ENCODE data around the gene STT3B.

STT3B gene

DNA sequence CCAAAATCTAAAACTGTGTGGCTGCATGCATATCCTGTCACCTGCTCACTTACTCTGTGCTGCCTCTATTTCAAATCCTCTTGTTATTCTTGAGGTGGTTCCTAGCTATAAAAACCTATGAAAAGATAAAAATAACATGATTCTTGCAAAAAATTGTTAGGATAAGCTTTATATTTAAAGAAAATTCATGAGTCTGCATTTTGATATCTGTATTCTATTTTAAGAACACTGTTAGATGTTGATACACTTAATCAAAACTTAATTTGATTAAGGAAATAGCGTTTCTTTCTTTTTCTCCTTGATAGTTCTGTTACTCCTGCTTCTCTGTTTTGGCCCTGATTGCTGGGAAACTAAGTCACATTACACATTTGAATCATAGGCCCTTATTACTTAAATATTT is 22.5 kb downstream of the STT3B start:
- TF ChIP-seq POLR2AphosphoS5 (IDR thresholded peaks at IDR 0.05; ENCODE audit: low read depth, low read length) = no peak
- no peak for TF ChIP-seq SIN3A (IDR thresholded peaks at IDR 0.05; ENCODE audit: borderline replicate concordance, insufficient read depth, low read length)
- TF ChIP-seq, protein P1, sequence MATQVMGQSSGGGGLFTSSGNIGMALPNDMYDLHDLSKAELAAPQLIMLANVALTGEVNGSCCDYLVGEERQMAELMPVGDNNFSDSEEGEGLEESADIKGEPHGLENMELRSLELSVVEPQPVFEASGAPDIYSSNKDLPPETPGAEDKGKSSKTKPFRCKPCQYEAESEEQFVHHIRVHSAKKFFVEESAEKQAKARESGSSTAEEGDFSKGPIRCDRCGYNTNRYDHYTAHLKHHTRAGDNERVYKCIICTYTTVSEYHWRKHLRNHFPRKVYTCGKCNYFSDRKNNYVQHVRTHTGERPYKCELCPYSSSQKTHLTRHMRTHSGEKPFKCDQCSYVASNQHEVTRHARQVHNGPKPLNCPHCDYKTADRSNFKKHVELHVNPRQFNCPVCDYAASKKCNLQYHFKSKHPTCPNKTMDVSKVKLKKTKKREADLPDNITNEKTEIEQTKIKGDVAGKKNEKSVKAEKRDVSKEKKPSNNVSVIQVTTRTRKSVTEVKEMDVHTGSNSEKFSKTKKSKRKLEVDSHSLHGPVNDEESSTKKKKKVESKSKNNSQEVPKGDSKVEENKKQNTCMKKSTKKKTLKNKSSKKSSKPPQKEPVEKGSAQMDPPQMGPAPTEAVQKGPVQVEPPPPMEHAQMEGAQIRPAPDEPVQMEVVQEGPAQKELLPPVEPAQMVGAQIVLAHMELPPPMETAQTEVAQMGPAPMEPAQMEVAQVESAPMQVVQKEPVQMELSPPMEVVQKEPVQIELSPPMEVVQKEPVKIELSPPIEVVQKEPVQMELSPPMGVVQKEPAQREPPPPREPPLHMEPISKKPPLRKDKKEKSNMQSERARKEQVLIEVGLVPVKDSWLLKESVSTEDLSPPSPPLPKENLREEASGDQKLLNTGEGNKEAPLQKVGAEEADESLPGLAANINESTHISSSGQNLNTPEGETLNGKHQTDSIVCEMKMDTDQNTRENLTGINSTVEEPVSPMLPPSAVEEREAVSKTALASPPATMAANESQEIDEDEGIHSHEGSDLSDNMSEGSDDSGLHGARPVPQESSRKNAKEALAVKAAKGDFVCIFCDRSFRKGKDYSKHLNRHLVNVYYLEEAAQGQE (IDR thresholded peaks at IDR 0.05; ENCODE audit: insufficient read depth in 1 of 2, low read depth in 2 of 2, low read length in 2 of 2) = no peak
- TF ChIP-seq FOXP2 (optimal IDR thresholded peaks at IDR 0.05; ENCODE audit: borderline replicate concordance, extremely low read depth, extremely low read length, insufficient read depth) = no peak
- TF ChIP-seq TAF1 (IDR thresholded peaks at IDR 0.05; ENCODE audit: borderline replicate concordance, insufficient read depth, low read length) = no peak

DNA sequence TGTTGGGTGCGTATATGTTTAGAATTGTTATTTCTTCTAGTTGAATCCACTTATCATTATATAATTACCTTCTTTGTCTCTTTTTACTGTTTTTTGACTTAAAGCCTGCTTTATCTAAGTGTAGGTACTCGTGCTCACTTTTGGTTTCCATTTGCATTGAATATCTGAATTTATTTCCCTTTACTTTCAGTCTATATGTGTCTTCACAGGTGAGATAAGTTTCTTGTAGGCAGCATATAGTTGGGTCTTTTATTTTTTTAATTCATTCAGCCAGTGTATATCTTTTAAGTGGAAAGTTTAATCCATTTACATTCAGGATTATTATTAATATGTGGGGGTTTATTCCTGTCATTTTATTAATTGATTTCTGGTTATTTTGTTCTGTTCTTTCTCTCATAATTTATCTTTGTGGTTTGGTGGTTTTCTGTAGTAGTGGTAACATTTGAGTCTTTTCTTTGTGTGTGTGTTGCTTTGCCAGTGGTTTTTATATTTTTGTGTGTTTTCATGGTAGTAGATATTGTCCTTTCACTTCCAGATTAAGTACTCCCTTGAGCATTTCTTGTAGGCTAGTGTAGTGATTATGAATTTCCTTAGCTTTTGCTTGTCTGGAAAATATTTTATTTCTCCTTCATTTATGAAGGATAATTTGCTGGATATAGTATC is 27.3 kb downstream of the STT3B start:
- TF ChIP-seq SIN3A (IDR thresholded peaks at IDR 0.05; ENCODE audit: borderline replicate concordance, insufficient read depth, low read length) = no peak
- no peak for TF ChIP-seq TAF1 (IDR thresholded peaks at IDR 0.05; ENCODE audit: borderline replicate concordance, insufficient read depth, low read length)
- TF ChIP-seq POLR2AphosphoS5 (IDR thresholded peaks at IDR 0.05; ENCODE audit: low read depth, low read length) = no peak
- TF ChIP-seq, protein P1 (IDR thresholded peaks at IDR 0.05; ENCODE audit: insufficient read depth in 1 of 2, low read depth in 2 of 2, low read length in 2 of 2) = no peak
- TF ChIP-seq FOXP2 (optimal IDR thresholded peaks at IDR 0.05; ENCODE audit: borderline replicate concordance, extremely low read depth, extremely low read length, insufficient read depth) = no peak

DNA sequence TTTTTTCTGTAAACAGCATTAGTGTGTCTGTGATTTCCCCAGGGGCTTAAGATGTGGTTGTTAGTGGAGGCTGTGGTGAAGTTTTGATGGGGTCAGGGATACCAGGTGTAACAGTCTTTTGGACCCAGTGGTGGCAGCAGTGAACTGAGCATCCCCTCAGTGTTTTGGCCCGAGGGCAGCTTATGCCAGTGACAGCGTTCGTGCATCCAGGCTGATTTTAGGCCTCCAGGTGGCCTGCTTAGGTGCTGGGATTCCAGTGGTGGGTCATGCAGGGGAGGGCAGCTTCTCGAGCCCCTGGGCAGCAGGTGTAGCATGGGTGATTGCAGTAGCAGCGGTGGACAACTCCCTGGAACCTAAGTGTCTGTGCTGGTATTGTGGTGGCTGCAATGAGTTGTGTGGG is 29.2 kb downstream of the STT3B start:
- no peak for TF ChIP-seq SIN3A (IDR thresholded peaks at IDR 0.05; ENCODE audit: borderline replicate concordance, insufficient read depth, low read length)
- TF ChIP-seq POLR2AphosphoS5 (IDR thresholded peaks at IDR 0.05; ENCODE audit: low read depth, low read length) = no peak
- TF ChIP-seq, protein P1 (IDR thresholded peaks at IDR 0.05; ENCODE audit: insufficient read depth in 1 of 2, low read depth in 2 of 2, low read length in 2 of 2) = no peak
- no peak for TF ChIP-seq FOXP2 (optimal IDR thresholded peaks at IDR 0.05; ENCODE audit: borderline replicate concordance, extremely low read depth, extremely low read length, insufficient read depth)
- no peak for TF ChIP-seq TAF1 (IDR thresholded peaks at IDR 0.05; ENCODE audit: borderline replicate concordance, insufficient read depth, low read length)

GRCh38 chr3:31562525-31562924 is 29.8 kb downstream of the STT3B start:
- TF ChIP-seq FOXP2 (optimal IDR thresholded peaks at IDR 0.05; ENCODE audit: borderline replicate concordance, extremely low read depth, extremely low read length, insufficient read depth) (no peak), SIN3A (IDR thresholded peaks at IDR 0.05; ENCODE audit: borderline replicate concordance, insufficient read depth, low read length) (no peak), TAF1 (IDR thresholded peaks at IDR 0.05; ENCODE audit: borderline replicate concordance, insufficient read depth, low read length) (no peak), POLR2AphosphoS5 (IDR thresholded peaks at IDR 0.05; ENCODE audit: low read depth, low read length) (no peak)
- TF ChIP-seq, protein P1 (IDR thresholded peaks at IDR 0.05; ENCODE audit: insufficient read depth in 1 of 2, low read depth in 2 of 2, low read length in 2 of 2) = no peak

Measured in PFSK-1 (cell line).